ENCODE results near the gene MTG1. TPM values are rescaled to one million over a fixed set of nuclear protein-coding genes. Genes with fewer than 3 reads are reported as not detected.

The MTG1 gene
- total and polyA plus RNA-seq, 12 donors = 24.0 to 118 (median 48.8) TPM

DNA sequence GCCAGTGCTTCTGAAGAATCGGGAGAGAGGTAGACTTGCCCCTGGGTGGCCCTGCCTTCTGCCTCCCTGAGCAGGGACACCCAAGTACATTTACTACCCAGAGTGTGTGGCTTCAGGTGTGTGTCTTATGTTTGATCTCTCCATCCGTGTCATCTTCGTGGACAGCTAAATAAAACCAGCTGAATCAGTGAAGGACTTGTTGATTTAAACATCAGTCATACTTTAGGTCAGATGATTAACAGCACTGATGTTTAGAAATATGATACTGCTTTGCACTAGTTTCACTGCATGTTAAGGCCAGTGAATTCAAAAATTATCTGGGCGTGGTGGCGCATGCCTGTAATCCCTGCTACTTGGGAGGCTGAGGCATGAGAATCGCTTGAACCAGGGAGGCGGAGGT is 4.0 kb downstream of the MTG1 start:
- no peaks in the 10 kb centered on the region for H3K9me3 ChIP-seq (replicated peaks in 1 of 3)
- peaks cover 15 to 28% of the 10 kb centered on the region in 2 donors for H3K4me1 ChIP-seq (replicated peaks in 1 of 2)
- TF ChIP-seq POLR2A (IDR thresholded peaks at IDR 0.05) = no peak
- TF ChIP-seq, protein P1, sequence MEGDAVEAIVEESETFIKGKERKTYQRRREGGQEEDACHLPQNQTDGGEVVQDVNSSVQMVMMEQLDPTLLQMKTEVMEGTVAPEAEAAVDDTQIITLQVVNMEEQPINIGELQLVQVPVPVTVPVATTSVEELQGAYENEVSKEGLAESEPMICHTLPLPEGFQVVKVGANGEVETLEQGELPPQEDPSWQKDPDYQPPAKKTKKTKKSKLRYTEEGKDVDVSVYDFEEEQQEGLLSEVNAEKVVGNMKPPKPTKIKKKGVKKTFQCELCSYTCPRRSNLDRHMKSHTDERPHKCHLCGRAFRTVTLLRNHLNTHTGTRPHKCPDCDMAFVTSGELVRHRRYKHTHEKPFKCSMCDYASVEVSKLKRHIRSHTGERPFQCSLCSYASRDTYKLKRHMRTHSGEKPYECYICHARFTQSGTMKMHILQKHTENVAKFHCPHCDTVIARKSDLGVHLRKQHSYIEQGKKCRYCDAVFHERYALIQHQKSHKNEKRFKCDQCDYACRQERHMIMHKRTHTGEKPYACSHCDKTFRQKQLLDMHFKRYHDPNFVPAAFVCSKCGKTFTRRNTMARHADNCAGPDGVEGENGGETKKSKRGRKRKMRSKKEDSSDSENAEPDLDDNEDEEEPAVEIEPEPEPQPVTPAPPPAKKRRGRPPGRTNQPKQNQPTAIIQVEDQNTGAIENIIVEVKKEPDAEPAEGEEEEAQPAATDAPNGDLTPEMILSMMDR (IDR thresholded peaks at IDR 0.05) = no peak
- no peak overlapping the region for H3K27ac ChIP-seq
- no peak overlapping the region for H3K4me3 ChIP-seq
- peak in 1 of 7 donors; percentile 5 for DNase-seq
- peaks cover 0 to 49% of the 10 kb centered on the region in 2 donors for H3K36me3 ChIP-seq (replicated peaks in 1 of 2)
- intact Hi-C loops (cut with DNase I) = no loop called here
- H3K27me3 ChIP-seq = no peaks in the 10 kb centered on the region
- WGBS, 4 donors = 95 to 97% (median 96%) methylated on average over 7 of the region's 7 CpGs

DNA sequence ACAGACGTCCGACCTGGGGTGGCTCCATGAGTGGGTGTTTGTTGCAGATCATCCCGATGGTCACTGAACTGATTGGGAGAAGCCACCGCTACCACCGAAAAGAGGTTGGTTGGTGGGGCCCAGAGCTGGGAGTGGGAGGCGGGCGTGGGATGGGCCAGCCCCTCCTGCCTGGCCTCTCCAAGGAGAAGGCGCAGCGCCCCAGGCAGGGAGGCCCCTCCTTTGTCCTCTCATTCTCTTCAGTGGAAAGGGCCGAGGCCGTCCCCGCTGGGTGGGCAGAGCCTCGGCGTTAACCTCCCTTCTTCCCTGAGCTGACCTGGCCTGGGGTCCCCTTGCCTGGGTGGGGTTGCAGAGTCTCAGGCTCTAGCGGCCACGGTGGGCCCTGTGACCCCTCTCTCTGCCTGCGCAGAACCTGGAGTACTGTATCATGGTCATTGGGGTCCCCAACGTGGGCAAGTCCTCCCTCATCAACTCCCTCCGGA is 5.2 kb downstream of the MTG1 start:
- DNase-seq = peak in 2 of 7 donors; percentile 13 to 39
- no peaks in the 10 kb centered on the region for H3K9me3 ChIP-seq (replicated peaks in 1 of 3)
- no peak for TF ChIP-seq POLR2A (IDR thresholded peaks at IDR 0.05)
- TF ChIP-seq, protein P1 (IDR thresholded peaks at IDR 0.05) = no peak
- intact Hi-C loops (cut with DNase I) = no loop called here
- no peaks in the 10 kb centered on the region for H3K27me3 ChIP-seq
- 94 to 96% (median 95%) methylated on average over 10 to 19 of the region's 19 CpGs for WGBS, 4 donors
- no peak overlapping the region for H3K27ac ChIP-seq
- H3K4me1 ChIP-seq (replicated peaks in 1 of 2) = peaks cover 15 to 22% of the 10 kb centered on the region in 2 donors
- H3K4me3 ChIP-seq = no peak overlapping the region
- peaks cover 0 to 57% of the 10 kb centered on the region in 2 donors for H3K36me3 ChIP-seq (replicated peaks in 1 of 2)

DNA sequence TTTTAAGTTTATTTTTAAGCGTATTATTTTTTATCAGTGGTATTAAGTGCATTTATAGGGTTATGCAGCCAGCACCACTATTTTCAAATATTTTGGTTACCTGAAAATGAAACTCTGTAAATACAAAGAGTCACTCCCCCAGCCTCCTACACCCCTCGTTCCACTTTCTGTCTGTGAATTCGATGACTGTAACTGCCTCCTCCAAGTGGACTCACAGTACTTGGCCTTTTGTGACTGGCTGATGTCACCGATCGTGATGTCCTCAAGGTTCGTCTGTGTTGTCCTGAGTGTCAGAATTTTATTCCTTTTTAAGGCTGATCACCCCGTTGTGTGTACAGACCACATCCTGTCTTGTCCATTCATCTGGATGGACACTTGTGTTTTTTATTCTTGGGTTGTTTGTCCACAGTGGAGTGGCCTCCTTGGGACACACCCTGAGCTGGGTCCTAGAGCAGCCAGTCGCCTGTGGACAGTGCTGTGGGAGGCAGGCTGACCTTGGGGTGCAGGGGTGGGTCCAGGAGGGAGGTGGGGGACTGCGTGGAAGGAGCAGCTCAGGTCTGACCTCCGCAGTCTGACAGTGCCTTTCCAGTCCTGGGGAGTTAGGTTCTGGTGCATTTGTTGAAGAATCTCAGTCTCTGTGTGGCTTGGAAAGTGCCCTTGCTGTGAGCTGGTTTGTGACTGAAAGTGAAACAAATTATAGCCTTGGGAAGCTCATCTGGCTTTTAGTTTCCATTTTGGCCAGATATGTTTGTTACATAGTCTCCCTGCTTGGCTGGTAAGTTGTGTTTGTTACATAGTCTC is 6.9 kb downstream of the MTG1 start:
- no peaks in the 10 kb centered on the region for H3K9me3 ChIP-seq (replicated peaks in 1 of 3)
- DNase-seq = peak in 6 of 7 donors; percentile 31 to 65 (median 54)
- H3K27me3 ChIP-seq = no peaks in the 10 kb centered on the region
- H3K4me1 ChIP-seq (replicated peaks in 1 of 2) = peaks cover 9 to 13% of the 10 kb centered on the region in 2 donors
- intact Hi-C loops (cut with DNase I) = no loop called here
- peak overlapping the region in 3 of 5 donors; percentile 35 to 79 (median 63) for H3K27ac ChIP-seq
- WGBS, 4 donors = 38 to 50% (median 42%) methylated on average over 7 to 10 of the region's 10 CpGs
- peaks cover 0 to 57% of the 10 kb centered on the region in 2 donors for H3K36me3 ChIP-seq (replicated peaks in 1 of 2)
- H3K4me3 ChIP-seq = no peak overlapping the region
- TF ChIP-seq POLR2A (IDR thresholded peaks at IDR 0.05) = peak in 1 of 2 donors; percentile 10
- TF ChIP-seq, protein P1 (IDR thresholded peaks at IDR 0.05) = no peak

DNA sequence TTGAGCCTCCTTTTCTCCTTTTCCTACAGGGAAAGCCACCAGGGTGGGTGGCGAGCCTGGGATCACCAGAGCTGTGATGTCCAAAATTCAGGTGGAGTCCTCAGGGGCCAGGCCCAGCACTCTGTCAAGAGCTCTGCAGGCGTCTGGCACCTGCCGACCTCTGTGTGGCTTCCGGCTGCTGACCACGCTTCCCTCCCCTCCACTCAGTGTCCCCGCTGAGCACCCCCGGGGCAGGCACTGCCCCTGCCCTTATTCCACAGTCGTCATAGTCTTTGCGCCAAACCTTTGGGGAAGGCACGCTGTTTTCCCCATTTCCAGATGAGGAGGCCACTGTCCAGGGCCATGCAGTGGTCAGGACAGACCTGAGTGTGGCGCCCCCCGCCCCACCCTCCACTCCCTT is 7.5 kb downstream of the MTG1 start:
- intact Hi-C loops (cut with DNase I) = no loop called here
- peaks cover 9 to 13% of the 10 kb centered on the region in 2 donors for H3K4me1 ChIP-seq (replicated peaks in 1 of 2)
- no peak overlapping the region for H3K4me3 ChIP-seq
- H3K9me3 ChIP-seq (replicated peaks in 1 of 3) = no peaks in the 10 kb centered on the region
- H3K36me3 ChIP-seq (replicated peaks in 1 of 2) = peaks cover 0 to 54% of the 10 kb centered on the region in 2 donors
- DNase-seq = peak in 3 of 7 donors; percentile 11 to 41 (median 19)
- H3K27ac ChIP-seq = peak overlapping the region in 3 of 5 donors; percentile 35 to 79 (median 63)
- WGBS, 4 donors = 92 to 96% (median 93%) methylated on average over 11 to 12 of the region's 12 CpGs
- TF ChIP-seq, protein P1 (IDR thresholded peaks at IDR 0.05) = no peak
- TF ChIP-seq POLR2A (IDR thresholded peaks at IDR 0.05) = no peak
- no peaks in the 10 kb centered on the region for H3K27me3 ChIP-seq

All from adrenal gland (tissue), 12 donors.